ENCODE data around the gene CX3CR1. TPM values are rescaled to one million over a fixed set of nuclear protein-coding genes. Genes with fewer than 3 reads are reported as not detected.

The CX3CR1 gene
- total and polyA plus RNA-seq, 8 donors, result 0.06 to 0.43 (median 0.26) TPM; not detected in 4

- WGBS, 5 donors, result 81 to 96% (median 88%) methylated on average over 3 of the region's 3 CpGs
- TF ChIP-seq POLR2AphosphoS5 (IDR thresholded peaks at IDR 0.05) (no peak), POLR2A (IDR thresholded peaks at IDR 0.05) (no peak), EP300 (IDR thresholded peaks at IDR 0.05) (no peak), CTCF (IDR thresholded peaks at IDR 0.05) (no peak)
- Histone ChIP-seq H3K4me1 (no peaks in the 10 kb centered on the region), H3K4me3 (no peak overlapping the region), H3K27me3 (peaks cover 0 to 4% (median 0%) of the 10 kb centered on the region in 3 donors), H3K36me3 (no peaks in the 10 kb centered on the region), H3K27ac (no peak overlapping the region), H3K9me3 (no peaks in the 10 kb centered on the region)
- intact Hi-C loops (cut with DNase I; ENCODE audit: low total_unique reads), result no loop called here
- no peak for DNase-seq
Measured at GRCh38 chr3:39275963-39276593, 3.8 kb downstream of the CX3CR1 start.

GRCh38 chr3:39275052-39275451, 4.8 kb downstream of the CX3CR1 start:
- intact Hi-C loops (cut with DNase I; ENCODE audit: low total_unique reads), result no loop called here
- no peak overlapping the region for H3K27ac ChIP-seq
- 60 to 73% (median 67%) methylated on average over 3 of the region's 3 CpGs for WGBS, 5 donors
- H3K9me3 ChIP-seq, result no peaks in the 10 kb centered on the region
- H3K36me3 ChIP-seq, result no peaks in the 10 kb centered on the region
- TF ChIP-seq EP300 (IDR thresholded peaks at IDR 0.05), result no peak
- no peak for TF ChIP-seq POLR2AphosphoS5 (IDR thresholded peaks at IDR 0.05)
- TF ChIP-seq POLR2A (IDR thresholded peaks at IDR 0.05), result no peak
- TF ChIP-seq CTCF (IDR thresholded peaks at IDR 0.05), result no peak
- H3K4me3 ChIP-seq, result no peak overlapping the region
- peaks cover 0 to 4% (median 0%) of the 10 kb centered on the region in 3 donors for H3K27me3 ChIP-seq
- no peaks in the 10 kb centered on the region for H3K4me1 ChIP-seq
- no peak for DNase-seq

GRCh38 chr3:39273119-39273518, 6.7 kb downstream of the CX3CR1 start:
- no peak for DNase-seq
- Histone ChIP-seq H3K36me3 (no peaks in the 10 kb centered on the region), H3K27me3 (peaks cover 0 to 4% (median 0%) of the 10 kb centered on the region in 3 donors), H3K27ac (no peak overlapping the region), H3K4me3 (no peak overlapping the region), H3K9me3 (no peaks in the 10 kb centered on the region), H3K4me1 (no peaks in the 10 kb centered on the region)
- intact Hi-C loops (cut with DNase I; ENCODE audit: low total_unique reads), result no loop called here
- TF ChIP-seq CTCF (IDR thresholded peaks at IDR 0.05), result no peak
- TF ChIP-seq POLR2A (IDR thresholded peaks at IDR 0.05), result no peak
- no peak for TF ChIP-seq POLR2AphosphoS5 (IDR thresholded peaks at IDR 0.05)
- no peak for TF ChIP-seq EP300 (IDR thresholded peaks at IDR 0.05)
- 44 to 65% (median 57%) methylated on average over 3 of the region's 3 CpGs for WGBS, 5 donors

- Histone ChIP-seq H3K27me3 (peaks cover 0 to under 1% (median 0%) of the 10 kb centered on the region in 3 donors), H3K4me3 (no peak overlapping the region), H3K9me3 (no peaks in the 10 kb centered on the region), H3K36me3 (no peaks in the 10 kb centered on the region), H3K4me1 (peaks cover 0 to 3% (median 0%) of the 10 kb centered on the region in 4 donors), H3K27ac (no peak overlapping the region)
- DNase-seq, result no peak
- 67 to 75% (median 71%) methylated on average over 2 of the region's 2 CpGs for WGBS, 5 donors
- TF ChIP-seq POLR2A (IDR thresholded peaks at IDR 0.05) (no peak), POLR2AphosphoS5 (IDR thresholded peaks at IDR 0.05) (no peak), CTCF (IDR thresholded peaks at IDR 0.05) (no peak), EP300 (IDR thresholded peaks at IDR 0.05) (no peak)
- intact Hi-C loops (cut with DNase I; ENCODE audit: low total_unique reads), result no loop called here
Measured at GRCh38 chr3:39272191-39272590, 7.6 kb downstream of the CX3CR1 start.
